ENCODE data around the gene ACSL5.
"Not testable (repeated sequence)": the region's sequence is repeated elsewhere in the genome, so short reads cannot be mapped to it uniquely, and the experiment has no call there.

ACSL5 gene

DNA sequence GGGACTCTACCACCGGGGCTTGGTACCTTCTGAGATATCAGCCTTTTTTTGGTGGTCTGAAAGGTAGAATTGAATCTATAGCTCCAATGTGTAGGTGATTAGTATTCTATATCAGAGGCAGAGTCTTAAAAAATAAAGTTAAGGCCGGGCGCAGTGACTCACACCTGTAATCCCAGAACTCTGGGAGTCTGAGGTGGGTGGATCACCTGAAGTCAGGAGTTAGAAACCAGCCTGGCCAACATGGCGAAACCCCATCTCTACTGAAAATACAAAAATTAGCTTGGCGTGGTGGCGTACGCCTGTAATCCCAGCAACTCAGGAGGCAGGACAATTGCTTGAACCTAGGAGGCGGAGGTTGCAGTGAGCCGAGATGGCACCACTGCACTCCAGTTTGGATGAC is 3.2 kb downstream of the ACSL5 start:
- DNase-seq = not testable (repeated sequence)

DNA sequence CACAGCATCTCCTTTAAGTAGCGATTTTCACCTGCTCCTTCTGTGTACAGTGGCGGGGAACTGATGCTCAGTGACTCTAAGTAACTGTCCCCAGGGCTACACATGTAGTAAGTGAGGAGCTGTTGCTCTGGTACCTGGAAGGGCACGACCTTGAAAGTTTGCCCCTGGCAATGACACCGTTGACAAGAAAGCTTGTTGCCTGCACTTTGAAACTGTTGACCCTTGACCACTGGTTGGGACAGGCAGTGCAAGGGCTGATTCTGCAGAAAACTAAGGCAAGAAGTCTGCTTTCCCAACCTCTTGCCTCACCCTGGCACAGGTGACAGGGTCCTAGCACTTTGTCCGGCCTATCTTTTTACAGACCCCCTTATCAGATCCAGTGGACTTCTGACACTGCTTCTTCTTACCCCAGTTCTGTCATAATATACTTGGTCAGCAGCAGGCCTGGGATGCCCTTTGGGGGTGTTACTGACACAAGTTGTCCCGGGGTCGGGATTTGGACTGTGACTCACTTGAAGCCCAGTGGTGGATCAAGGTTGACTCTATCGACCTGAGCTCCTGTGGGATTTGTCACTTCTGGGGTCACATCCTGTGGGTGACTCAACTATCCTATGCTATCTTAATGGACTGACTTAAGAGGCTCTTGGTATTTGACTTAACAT is 5.8 kb downstream of the ACSL5 start:
- DNase-seq = no peak

DNA sequence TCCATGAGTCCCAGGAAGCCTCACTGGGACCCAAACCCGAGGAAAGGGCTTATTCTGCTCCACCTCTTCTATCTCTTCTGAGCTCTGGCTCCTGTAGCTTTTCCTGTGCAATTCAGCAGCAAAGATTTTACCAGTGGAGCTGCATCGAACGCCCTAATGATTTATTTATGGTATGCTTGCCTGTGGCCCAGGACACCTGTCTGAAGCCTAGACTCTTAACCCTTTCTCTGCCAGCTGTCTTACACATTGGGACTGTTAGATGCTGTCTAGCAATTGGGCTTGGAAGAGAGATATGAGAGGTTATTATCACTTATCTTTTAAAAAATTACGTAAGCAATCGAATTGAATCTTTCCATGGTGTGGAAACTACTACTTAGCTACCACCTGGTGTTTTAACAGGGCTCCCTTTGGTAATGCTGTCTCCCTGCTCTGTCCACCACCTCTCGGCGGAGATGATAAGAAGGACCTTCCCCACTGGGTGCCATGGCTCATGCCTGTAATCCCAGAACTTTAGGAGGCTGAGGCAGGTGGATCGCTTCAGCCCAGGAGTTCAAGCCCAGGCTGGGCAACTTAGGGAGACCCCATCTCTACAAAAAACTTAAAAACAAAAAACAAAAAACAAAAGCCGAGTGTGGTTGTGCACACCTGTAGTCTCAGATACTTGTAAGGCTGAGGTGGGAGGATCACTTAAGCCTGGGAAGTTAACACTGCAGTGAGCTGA is 8.8 kb downstream of the ACSL5 start:
- DNase-seq = no peak

DNA sequence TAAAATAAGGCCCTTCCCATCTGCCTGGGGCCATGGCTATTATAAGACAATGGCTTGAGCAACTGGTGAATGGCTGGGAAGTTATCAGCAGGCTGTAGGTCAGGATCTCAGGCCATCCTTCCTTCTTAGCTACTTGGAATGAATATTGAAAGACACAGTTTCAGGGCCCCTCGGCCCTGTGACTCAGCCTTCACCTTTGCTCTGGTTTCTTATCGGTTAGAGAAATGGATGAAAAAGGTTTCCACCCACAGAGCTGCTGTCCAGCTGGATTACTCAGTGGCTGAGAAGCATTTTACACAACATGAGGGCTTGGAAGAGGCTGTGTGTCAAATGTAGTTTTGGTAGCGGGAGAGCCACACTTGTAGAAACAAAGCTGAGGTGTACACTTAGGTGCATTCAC is 9.4 kb downstream of the ACSL5 start:
- no peak for DNase-seq

DNA sequence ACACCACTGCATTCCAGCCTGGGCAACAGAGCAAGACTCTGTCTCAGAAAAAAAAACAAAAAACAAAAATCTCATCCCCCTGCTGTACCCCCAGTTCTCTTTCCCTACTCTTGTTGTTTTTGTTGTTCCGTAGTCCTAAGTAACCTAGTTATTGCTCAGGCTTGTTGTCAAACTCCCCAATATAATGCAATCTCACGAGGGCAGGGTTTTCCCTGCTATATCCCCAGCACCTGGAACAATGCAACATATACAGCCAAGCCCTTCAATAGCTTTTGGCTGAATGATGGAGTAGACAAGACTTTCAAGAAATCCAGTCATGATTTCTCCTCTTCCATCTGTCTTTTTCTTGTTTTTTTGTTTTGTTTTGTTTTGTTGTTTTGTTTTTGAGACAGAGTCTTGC is 10.2 kb downstream of the ACSL5 start:
- no peak for DNase-seq

DNA sequence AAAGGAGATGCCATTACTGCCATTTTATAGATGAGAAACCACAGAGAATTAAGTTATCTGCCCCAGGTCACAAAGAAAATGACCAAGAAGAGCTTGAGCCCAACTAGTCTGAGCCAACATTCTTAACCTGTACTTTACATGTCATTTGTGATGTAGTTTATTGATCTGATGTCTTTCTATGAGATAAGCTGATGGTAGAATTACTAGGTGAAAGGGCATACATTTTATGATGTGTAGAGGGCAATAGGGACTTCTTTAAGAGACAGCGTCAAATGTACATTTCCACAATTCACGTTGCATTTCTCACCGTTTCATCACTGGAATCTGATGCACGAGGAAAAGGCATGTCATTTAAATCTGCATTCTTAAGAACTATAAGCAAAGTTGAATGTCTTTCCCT is 11.3 kb downstream of the ACSL5 start:
- no peak for DNase-seq

DNA sequence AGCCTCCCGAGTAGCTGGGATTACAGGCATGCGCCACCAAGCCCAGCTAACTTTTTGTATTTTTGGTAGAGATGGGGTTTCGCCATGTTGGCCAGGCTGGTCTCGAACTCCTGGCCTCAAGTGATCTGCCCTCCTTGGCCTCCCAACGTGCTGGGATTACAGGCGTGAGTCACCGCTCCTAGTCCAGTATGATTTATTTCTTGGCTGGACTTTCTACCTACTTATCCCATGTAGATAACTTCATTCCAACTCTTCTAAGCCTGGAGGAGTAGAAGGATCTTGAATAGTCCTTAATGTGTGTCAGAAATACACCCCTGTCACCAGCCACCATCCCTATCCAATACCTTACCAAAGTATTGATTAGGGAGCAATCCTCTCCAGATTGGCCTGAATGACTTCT is 14.1 kb downstream of the ACSL5 start:
- not testable (repeated sequence) for DNase-seq

DNA sequence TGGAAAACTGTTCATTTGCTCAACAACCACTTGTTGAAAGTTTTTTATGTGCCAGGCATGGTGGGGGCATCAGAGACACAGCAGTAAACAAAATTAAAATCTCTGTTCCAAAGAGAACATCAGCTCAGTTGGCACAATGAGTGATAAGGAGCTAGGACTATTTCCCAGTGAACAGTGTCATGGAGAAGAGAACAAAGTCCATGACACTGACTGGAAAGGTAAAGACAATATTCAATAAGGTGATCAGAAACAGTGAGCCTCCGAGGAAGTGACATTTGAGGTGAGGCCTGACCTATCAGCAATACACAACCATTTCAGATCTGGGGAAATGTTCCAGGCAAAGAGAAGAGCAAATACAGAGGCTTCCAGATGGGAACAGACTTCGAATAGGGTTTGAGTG is 14.6 kb downstream of the ACSL5 start:
- DNase-seq = no peak

DNA sequence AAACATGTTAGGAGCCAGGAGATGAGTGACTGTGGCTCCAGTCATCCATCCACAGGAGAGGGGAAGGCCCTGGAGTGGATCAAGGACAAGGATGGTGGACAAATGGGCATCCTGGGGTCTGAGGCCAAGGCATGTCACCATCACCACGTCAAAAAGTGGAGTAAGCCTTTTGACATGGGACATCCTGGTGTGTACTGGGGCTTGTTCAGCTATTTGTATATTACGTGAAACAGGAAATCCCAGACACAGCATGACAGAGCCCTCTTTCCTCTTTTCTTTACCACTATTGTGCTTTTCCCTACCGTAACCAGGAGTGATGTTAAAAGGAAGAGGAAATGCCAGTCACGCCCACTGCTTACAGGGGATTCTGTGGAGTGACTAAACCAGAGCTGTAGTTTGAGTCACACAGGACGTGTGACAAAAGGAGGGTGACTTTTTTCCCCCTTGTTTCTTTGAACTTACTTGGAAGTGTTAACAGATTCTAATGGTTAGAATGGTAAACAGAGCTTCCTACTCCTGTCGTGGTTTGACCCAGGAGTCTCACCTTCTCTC is 15.4 kb downstream of the ACSL5 start:
- DNase-seq = no peak

DNA sequence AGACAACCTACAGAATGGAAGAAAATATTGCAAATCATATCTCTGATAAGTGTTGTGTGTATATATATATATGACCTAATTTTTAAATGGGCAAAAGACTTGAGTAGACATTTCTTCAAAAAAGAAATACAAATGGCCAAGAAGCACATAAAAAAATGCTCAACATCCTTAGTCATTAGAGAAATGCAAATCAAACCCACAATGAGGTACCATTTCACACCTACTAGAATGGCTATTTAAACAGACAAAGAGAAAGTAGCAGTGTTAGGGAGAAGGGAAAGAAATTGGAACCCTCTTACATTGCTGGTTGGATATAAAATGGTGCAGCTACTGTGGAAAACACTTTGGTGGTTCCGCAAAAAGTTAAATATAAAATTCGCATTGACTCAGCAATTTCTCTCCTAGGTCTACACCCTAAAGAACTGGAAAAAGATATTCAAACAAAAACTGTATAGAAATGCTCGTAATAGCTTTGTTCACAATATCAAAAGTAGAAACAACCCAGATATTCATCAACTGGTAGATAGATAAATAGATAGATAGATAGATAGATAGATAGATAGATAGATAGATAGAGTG is 16.3 kb downstream of the ACSL5 start:
- DNase-seq = no peak

DNA sequence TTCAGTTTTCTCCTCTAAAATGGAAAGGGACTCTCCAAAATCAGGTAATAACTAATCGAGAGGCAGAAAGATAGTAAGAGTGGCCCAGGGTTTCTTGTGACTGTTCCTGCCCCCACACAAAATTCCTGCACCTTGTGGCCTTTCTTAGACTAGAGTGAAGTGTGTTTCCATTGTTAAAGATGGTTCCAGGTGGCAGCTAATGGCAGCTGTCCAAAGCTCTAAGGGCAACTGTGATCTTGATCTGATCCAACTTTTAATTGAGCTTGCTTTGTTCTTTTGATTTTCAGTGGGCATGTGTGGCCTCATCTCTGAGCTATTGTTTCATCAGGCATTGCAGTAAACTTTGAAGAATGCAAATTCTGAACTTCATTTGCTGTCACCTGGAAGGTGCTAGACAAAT is 19.4 kb downstream of the ACSL5 start:
- DNase-seq = no peak

DNA sequence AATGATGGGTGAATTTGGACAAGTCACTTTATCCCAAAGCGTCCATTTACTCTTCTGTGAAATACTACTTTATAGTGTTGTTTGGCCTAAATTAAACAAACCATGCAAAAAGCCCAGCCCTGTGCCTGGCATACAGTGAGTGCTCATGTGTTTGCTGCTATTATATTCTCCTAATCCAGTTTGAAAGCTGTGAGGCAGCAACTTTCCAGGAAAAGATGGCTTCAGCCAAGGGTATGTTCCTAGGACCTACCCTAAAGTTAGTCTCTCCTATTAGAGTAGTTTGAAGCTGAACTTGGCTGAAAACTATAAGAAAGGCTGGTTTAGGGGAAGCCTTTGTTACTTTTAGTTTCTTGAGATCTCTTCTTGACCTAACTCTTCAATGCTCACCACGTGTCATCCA is 19.9 kb downstream of the ACSL5 start:
- no peak for DNase-seq

DNA sequence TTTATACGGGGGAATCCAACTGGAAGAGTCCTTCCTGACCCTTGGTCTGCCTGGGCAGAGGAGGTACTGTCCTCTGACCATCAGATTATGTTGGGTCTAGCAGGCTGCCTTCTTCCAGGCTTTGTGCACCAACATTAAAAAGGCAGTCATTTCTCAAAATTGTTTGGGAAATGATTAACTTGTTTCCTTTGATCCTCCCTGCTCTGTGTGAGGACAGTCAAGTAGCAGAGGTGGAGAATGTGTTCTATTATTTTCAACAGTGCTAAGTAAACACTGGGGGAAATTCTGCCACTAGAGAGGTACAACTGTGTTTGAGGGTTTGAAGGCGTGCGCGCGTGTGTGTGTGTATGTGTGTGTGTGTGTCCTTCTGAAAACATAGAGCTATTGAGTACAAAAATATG is 20.6 kb downstream of the ACSL5 start:
- DNase-seq = no peak

DNA sequence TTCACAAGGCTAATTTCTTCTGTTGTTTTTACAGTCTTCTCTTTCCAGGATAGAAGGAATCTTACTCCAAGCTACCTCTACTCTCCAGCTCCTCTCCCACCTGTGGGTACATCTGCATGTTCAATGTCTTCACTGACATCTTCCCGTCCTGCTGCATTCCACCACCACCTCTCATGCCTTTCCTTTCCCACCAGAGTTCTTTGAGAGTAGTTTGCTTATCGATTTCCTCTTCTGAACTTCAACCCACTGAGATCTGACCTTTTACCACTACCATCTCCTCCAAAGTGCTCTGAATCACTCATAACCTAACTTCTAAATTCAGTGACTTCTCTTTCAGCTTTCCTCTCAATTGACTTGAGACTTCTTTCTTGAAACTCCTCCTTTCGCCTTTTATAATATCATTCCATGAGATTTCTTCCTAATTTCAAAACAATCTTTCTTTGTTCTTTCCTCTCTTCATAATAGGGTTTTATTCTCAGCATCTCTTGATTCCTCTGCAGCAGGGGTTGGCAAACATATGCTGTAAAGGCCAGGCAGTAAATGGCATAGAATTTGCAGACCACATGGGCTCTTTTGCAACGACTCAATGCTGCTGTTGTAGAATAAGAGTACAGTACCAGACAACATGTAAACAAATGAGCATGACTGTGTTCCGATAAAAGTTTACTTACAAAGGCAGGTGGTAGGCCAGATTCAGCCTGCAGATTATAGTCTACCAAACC is 22.1 kb downstream of the ACSL5 start:
- no peak for DNase-seq

DNA sequence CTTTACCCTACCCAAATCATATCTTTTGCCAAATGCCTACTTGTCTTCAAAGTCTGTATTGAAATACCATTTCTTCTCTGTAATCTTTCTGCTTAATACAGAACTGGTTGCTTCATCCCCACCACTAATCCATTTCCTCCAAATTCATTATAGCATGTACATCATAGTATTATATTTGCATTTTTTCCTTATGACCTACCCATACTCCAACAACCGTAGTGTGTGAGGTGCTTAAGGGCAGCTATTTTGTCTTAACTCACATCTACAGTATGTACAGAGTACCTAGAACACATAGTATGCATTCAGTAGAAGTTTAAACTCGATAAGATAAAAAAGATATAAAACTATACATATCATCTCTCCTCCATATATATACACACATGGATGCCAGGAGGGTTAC is 23.7 kb downstream of the ACSL5 start:
- DNase-seq = no peak

DNA sequence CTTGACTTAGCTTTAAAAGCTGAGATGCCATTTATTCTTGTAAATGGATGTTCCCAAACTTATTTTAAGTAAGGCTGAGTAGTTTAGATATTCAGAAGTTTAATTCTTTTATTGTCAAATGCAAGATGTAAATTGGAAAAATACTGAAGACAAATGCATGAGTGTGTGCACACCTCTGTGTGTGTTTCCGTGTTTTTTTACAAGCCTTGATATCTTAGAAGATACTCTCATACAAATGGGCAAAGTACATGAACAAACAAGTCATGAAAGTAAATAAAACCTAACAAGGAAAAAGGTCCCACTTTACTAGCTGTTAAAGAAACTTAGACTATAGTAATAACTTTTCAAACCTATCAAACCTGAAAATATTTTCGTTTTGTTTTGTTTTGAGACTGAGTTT is 29.0 kb downstream of the ACSL5 start:
- no peak for DNase-seq

DNA sequence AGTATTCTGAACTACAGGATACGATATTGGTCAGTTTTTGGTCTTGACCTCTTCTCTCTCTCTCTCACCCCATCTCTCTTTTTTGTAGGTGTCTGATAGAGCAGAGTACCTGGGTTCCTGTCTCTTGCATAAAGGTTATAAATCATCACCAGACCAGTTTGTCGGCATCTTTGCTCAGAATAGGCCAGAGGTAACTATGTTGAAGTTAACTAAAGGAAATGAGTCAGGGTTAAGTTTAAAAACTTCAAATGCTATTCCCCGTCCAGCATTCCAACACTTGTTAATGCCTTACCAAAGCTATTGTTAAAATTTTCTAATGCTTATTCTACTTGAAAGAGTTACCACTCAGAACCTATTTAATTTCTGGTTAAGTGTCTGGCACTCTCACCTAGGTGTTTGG is 30.7 kb downstream of the ACSL5 start:
- no peak for DNase-seq

DNA sequence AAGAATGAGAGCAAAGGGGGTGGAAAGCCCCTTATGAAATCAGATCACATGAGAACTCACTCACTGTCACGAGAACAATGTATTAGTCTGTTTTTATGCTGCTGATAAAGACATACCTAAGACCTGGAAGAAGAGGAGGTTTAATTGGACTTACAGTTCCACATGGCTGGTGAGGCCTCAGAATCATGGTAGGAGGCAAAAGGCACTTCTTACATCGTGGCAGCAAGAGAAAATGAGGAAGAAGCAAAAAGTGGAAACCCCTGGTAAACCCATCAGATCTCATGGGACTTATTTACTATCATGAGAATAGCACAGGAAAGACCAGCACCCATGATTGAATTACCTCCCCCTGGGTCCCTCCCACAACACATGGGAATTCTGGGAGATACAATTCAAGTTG is 32.9 kb downstream of the ACSL5 start:
- not testable (repeated sequence) for DNase-seq

DNA sequence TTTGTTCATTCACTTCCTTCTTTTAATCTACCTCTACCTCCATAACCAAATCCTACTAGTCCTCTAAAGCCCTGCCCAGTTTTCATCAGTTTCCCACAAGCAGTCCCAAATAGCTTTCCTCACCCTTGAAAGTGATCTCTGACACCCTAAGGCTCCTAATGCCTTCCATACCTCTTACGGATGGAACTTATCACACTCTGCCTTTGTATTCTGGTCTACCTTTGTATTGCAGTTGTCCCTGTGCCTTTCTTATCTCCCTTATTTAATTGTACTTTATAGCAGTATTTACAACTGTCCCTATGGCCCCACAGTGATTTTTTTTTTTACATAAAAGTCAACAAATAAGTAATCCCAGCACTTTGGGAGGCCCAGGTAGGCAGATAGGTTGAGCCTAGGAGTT is 33.8 kb downstream of the ACSL5 start:
- no peak for DNase-seq

DNA sequence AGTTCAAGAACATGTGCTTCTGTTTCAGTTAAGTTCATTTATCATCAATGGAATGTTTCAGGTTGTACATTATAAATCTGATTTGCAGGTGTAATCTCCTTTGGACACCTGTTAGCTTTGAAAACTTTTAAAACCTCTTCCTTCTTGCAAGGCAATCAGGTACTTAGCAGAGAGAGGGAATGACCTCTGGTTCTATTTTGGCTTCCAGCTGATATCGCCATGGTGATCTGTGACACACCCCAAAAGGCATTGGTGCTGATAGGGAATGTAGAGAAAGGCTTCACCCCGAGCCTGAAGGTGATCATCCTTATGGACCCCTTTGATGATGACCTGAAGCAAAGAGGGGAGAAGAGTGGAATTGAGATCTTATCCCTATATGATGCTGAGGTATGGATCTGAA is 35.4 kb downstream of the ACSL5 start:
- DNase-seq = no peak

DNA sequence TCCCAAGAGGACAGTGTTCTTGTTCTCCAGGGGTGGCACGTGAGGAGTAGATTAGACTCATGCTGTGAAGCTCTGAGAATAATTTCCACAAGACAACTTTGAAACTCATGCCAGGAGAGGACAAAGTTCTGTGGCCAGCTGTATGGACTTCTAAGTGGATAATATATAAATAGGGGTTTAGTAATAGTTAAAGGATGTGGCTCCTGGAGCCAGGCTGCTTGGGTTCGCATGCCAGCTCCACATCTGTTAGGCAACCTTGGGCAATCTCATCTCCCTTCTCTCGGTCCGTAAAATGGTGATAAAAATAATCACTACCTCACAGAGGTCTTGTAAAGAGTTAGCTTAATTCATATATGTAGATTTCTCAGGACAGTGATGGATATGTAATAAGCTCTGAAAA is 35.8 kb downstream of the ACSL5 start:
- DNase-seq = no peak

DNA sequence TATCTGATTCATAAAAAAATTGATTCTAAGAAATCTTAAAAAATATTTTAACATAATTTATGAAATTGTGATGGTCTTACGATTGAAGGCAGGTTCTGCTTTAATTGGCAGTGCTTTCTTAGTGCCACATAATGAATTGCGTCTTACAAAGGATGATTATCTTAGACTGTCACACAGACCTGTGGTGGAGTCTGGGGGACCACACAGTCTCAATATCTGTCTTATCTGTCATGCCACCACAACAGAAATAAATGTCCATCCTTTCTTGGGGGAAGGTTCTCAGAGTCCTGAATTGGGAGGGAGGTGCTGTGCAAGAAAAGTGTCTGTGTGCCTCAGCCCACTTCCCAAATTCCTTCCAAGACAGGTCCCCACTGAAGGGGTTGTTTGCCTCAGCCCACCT is 38.8 kb downstream of the ACSL5 start:
- DNase-seq = no peak

DNA sequence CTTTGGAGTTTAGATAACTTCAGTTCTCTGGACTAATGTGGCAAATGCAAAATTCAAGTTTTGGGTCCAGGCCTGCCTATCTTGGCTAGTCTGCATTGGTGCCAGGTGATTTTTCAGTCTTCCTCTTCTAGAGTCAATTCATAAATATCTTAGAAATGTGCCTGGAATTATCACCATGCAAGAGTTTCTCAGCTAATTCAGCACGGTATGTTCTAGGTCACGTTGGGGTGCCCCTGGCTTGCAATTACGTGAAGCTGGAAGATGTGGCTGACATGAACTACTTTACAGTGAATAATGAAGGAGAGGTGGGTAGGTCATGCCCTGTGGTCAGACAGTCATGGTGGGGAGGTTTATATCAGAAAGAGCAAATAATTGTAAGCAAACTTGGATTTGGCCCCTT is 47.8 kb downstream of the ACSL5 start:
- DNase-seq = no peak

DNA sequence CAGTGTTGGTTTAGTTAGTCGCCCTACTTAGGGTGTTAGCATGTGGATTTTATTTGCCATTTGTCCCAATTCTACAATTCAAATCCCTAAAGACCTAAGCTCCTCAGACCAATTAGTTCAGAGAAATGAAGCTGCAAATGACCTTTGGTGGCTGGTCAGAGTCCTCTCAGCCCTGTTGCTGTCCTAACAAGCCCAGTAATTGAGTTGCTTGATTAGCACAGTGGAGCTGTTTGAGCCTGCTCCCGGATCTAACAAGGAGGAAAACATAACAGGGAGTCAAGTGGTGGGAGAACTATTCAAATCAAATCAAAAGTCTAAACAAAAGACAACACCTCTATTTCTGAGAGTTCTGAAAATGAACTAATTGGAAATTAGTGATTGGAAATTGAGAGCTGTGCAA is 50.7 kb downstream of the ACSL5 start:
- no peak for DNase-seq
